ENCODE results near the gene SLC16A3.
"Not testable (repeated sequence)": the region's sequence is repeated elsewhere in the genome, so short reads cannot be mapped to it uniquely, and the experiment has no call there.

Gene SLC16A3

DNA sequence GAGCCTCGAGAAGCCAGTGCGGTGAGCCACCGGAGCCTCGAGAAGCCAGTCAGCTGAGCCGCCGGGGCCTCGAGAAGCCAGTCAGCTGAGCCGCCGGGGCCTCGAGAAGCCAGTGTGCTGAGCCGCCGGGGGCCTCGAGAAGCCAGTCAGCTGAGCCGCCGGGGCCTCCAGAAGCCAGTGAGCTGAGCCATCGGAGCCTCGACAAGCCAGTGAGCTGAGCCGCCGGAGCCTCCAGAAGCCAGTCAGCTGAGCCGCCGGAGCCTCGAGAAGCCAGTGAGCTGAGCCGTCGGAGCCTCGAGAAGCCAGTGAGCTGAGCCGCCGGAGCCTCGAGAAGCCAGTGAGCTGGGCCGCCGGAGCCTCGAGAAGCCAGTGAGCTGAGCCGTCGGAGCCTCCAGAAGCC is 25.9 kb downstream of the SLC16A3 start:
- not testable (repeated sequence) for H3K9me3 ChIP-seq (ENCODE audit: control insufficient read depth in 1 of 2, low read length in 2 of 2); H3K27ac ChIP-seq (ENCODE audit: low read length); H3K27me3 ChIP-seq (ENCODE audit: low read depth, low read length); H3K4me3 ChIP-seq (ENCODE audit: low read depth in 1 of 2, low read length in 2 of 2)
- peaks cover 66 to 68% of the 10 kb centered on the region in 2 donors for H3K36me3 ChIP-seq (ENCODE audit: control insufficient read depth in 1 of 2, insufficient read depth in 2 of 2, low read length in 2 of 2)
- peaks cover 0 to 14% of the 10 kb centered on the region in 2 donors for H3K4me1 ChIP-seq (ENCODE audit: control insufficient read depth in 1 of 2, insufficient read depth in 2 of 2, low read length in 2 of 2)

- no peak overlapping the region for H3K4me3 ChIP-seq (ENCODE audit: low read depth in 1 of 2, low read length in 2 of 2)
- peaks cover 0 to 10% of the 10 kb centered on the region in 2 donors for H3K4me1 ChIP-seq (ENCODE audit: control insufficient read depth in 1 of 2, insufficient read depth in 2 of 2, low read length in 2 of 2)
- no peak overlapping the region for H3K27ac ChIP-seq (ENCODE audit: low read length)
- H3K9me3 ChIP-seq (ENCODE audit: control insufficient read depth in 1 of 2, low read length in 2 of 2), result no peaks in the 10 kb centered on the region
- H3K36me3 ChIP-seq (ENCODE audit: control insufficient read depth in 1 of 2, insufficient read depth in 2 of 2, low read length in 2 of 2), result peaks cover 66 to 68% of the 10 kb centered on the region in 2 donors
- H3K27me3 ChIP-seq (ENCODE audit: low read depth, low read length), result no peaks in the 10 kb centered on the region
Measured at GRCh38 chr17:82255402-82255972, 26.6 kb downstream of the SLC16A3 start.

DNA sequence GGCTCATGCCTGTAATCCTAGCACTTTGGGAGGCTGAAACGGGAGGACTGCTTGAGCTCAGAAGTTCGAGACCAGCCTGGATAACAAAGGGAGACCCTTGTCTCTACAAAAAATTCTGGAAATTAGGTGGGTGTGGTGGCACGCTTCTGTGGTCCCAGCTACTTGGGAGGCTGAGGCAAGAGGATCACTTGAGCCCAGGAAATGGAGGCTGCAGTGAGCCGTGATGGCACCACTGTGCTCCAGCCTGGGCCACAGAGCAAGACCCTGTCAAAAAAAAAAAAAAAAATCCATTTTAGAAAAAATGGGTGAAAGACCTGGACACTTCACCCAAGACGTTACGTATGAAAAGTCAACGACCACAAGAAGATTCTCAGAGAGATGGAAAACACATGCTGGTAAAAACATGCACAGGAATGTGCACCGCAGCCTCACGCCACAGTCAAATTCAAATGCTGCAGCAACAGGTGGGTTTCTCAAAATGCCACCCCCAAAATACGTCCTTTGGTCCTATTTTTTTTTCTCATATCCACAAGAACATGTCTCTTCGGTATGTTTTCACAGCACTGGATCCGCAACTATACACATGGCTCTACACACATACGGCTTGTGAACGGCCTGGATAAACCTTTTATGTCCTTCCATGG is 27.5 kb downstream of the SLC16A3 start:
- Histone ChIP-seq H3K27ac (ENCODE audit: low read length) (no peak overlapping the region), H3K27me3 (ENCODE audit: low read depth, low read length) (no peaks in the 10 kb centered on the region), H3K4me1 (ENCODE audit: control insufficient read depth in 1 of 2, insufficient read depth in 2 of 2, low read length in 2 of 2) (peaks cover 0 to 4% of the 10 kb centered on the region in 2 donors), H3K36me3 (ENCODE audit: control insufficient read depth in 1 of 2, insufficient read depth in 2 of 2, low read length in 2 of 2) (peaks cover 66 to 68% of the 10 kb centered on the region in 2 donors), H3K4me3 (ENCODE audit: low read depth in 1 of 2, low read length in 2 of 2) (no peak overlapping the region), H3K9me3 (ENCODE audit: control insufficient read depth in 1 of 2, low read length in 2 of 2) (no peaks in the 10 kb centered on the region)

- H3K9me3 ChIP-seq (ENCODE audit: control insufficient read depth in 1 of 2, low read length in 2 of 2), result no peaks in the 10 kb centered on the region
- no peak overlapping the region for H3K27ac ChIP-seq (ENCODE audit: low read length)
- no peaks in the 10 kb centered on the region for H3K27me3 ChIP-seq (ENCODE audit: low read depth, low read length)
- no peak overlapping the region for H3K4me3 ChIP-seq (ENCODE audit: low read depth in 1 of 2, low read length in 2 of 2)
- H3K36me3 ChIP-seq (ENCODE audit: control insufficient read depth in 1 of 2, insufficient read depth in 2 of 2, low read length in 2 of 2), result peaks cover 67 to 68% of the 10 kb centered on the region in 2 donors
- peaks cover 0 to 14% of the 10 kb centered on the region in 2 donors for H3K4me1 ChIP-seq (ENCODE audit: control insufficient read depth in 1 of 2, insufficient read depth in 2 of 2, low read length in 2 of 2)
Measured at GRCh38 chr17:82257473-82257872, 28.6 kb downstream of the SLC16A3 start.

- Histone ChIP-seq H3K36me3 (ENCODE audit: control insufficient read depth in 1 of 2, insufficient read depth in 2 of 2, low read length in 2 of 2) (peaks cover 64 to 65% of the 10 kb centered on the region in 2 donors), H3K9me3 (ENCODE audit: control insufficient read depth in 1 of 2, low read length in 2 of 2) (no peaks in the 10 kb centered on the region), H3K4me3 (ENCODE audit: low read depth in 1 of 2, low read length in 2 of 2) (no peak overlapping the region), H3K4me1 (ENCODE audit: control insufficient read depth in 1 of 2, insufficient read depth in 2 of 2, low read length in 2 of 2) (peaks cover 0 to 16% of the 10 kb centered on the region in 2 donors), H3K27me3 (ENCODE audit: low read depth, low read length) (no peaks in the 10 kb centered on the region), H3K27ac (ENCODE audit: low read length) (no peak overlapping the region)
Measured at GRCh38 chr17:82258555-82258954, 29.7 kb downstream of the SLC16A3 start.

- H3K4me3 ChIP-seq (ENCODE audit: low read depth in 1 of 2, low read length in 2 of 2); H3K27ac ChIP-seq (ENCODE audit: low read length); H3K9me3 ChIP-seq (ENCODE audit: control insufficient read depth in 1 of 2, low read length in 2 of 2); H3K27me3 ChIP-seq (ENCODE audit: low read depth, low read length): not testable (repeated sequence)
- peaks cover 0 to 16% of the 10 kb centered on the region in 2 donors for H3K4me1 ChIP-seq (ENCODE audit: control insufficient read depth in 1 of 2, insufficient read depth in 2 of 2, low read length in 2 of 2)
- H3K36me3 ChIP-seq (ENCODE audit: control insufficient read depth in 1 of 2, insufficient read depth in 2 of 2, low read length in 2 of 2), result peaks cover 70 to 74% of the 10 kb centered on the region in 2 donors
Measured at GRCh38 chr17:82259972-82260961, 31.4 kb downstream of the SLC16A3 start.

DNA sequence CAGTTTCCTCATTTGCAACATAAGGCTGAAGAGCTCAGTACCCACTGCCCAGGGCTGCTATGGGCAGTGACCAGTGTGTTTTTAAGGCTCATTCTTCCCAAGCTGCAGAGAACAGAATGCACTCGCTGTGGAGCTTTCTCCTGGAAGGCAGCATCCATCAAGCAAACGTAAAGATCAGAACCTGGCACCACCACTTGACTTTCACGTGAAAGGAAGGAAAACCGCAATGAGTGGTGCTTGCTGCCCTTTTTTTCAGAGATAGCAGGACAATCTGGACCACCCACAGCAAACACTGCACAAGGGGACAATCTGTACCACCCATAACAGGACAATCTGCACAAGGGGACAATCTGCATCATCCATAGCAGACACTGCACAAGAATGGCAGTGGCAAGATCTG is 33.5 kb downstream of the SLC16A3 start:
- Histone ChIP-seq H3K27ac (ENCODE audit: low read length) (no peak overlapping the region), H3K9me3 (ENCODE audit: control insufficient read depth in 1 of 2, low read length in 2 of 2) (no peaks in the 10 kb centered on the region), H3K27me3 (ENCODE audit: low read depth, low read length) (no peaks in the 10 kb centered on the region), H3K4me3 (ENCODE audit: low read depth in 1 of 2, low read length in 2 of 2) (no peak overlapping the region), H3K36me3 (ENCODE audit: control insufficient read depth in 1 of 2, insufficient read depth in 2 of 2, low read length in 2 of 2) (peaks cover 68 to 75% of the 10 kb centered on the region in 2 donors), H3K4me1 (ENCODE audit: control insufficient read depth in 1 of 2, insufficient read depth in 2 of 2, low read length in 2 of 2) (peaks cover 8 to 29% of the 10 kb centered on the region in 2 donors)

GRCh38 chr17:82263641-82264040 is 34.8 kb downstream of the SLC16A3 start:
- Histone ChIP-seq H3K27me3 (ENCODE audit: low read depth, low read length) (no peaks in the 10 kb centered on the region), H3K9me3 (ENCODE audit: control insufficient read depth in 1 of 2, low read length in 2 of 2) (no peaks in the 10 kb centered on the region), H3K4me1 (ENCODE audit: control insufficient read depth in 1 of 2, insufficient read depth in 2 of 2, low read length in 2 of 2) (peaks cover 18 to 41% of the 10 kb centered on the region in 2 donors), H3K36me3 (ENCODE audit: control insufficient read depth in 1 of 2, insufficient read depth in 2 of 2, low read length in 2 of 2) (peaks cover 60 to 66% of the 10 kb centered on the region in 2 donors), H3K27ac (ENCODE audit: low read length) (no peak overlapping the region), H3K4me3 (ENCODE audit: low read depth in 1 of 2, low read length in 2 of 2) (no peak overlapping the region)

DNA sequence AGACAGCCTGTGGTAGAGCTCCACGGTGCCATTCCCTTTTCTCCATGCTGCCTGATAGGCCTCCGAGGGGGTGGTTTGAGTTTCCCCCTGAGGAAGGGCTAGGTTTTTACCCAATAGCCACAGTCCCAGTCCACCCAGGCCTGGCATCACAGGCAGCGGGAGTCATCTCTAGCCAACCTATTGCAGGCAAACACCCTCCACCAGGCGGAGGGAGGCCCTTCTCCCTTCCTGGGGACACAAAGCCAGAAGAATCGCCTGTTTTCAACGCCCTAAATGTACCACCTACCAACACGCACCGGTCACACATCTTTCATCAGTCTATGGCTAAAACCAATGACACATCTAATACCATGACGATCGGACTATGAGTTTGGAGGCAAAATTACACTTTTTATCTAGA is 37.3 kb downstream of the SLC16A3 start:
- peaks cover 22 to 65% of the 10 kb centered on the region in 2 donors for H3K4me1 ChIP-seq (ENCODE audit: control insufficient read depth in 1 of 2, insufficient read depth in 2 of 2, low read length in 2 of 2)
- no peaks in the 10 kb centered on the region for H3K27me3 ChIP-seq (ENCODE audit: low read depth, low read length)
- H3K27ac ChIP-seq (ENCODE audit: low read length), result peak overlapping the region; percentile 45
- H3K36me3 ChIP-seq (ENCODE audit: control insufficient read depth in 1 of 2, insufficient read depth in 2 of 2, low read length in 2 of 2), result peaks cover 36 to 47% of the 10 kb centered on the region in 2 donors
- no peaks in the 10 kb centered on the region for H3K9me3 ChIP-seq (ENCODE audit: control insufficient read depth in 1 of 2, low read length in 2 of 2)
- no peak overlapping the region for H3K4me3 ChIP-seq (ENCODE audit: low read depth in 1 of 2, low read length in 2 of 2)

DNA sequence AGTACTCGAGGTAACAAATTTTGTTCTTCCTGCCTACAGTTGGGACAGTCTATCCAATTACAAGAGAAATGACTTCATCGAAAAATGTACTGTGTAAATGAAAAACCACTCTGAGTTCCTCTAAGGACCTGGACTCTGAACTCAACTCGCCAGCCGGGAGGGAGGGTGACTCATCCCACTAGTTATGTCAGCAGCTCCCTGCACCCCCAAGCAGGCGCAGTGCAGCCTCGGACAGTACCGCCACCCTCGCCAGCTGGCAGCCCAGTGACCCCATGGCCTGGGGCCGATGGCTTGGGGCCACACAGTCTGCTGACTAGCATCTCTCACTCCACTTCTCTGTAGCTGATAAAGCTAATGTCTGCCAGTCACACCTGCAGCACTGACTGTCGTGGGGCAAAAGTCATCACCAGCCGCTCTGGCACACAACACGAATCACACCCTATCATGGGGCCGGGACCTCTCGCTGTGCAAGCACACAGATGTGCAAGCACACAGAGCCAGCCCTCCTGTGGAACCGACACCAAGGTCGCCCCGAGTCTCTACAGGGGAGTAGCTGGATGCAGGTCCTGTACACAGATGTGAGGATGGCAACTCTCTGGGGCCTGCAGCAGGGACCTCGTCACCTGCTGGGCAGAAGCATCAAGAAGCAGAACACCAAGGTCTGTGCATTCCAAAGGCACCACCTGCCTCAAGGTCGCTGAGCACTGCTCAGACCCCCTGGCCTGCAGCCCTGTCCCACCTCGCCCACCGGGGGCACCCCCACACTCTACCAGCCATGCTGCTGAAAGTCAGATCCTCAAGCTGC is 38.9 kb downstream of the SLC16A3 start:
- H3K36me3 ChIP-seq (ENCODE audit: control insufficient read depth in 1 of 2, insufficient read depth in 2 of 2, low read length in 2 of 2), result peaks cover 27 to 38% of the 10 kb centered on the region in 2 donors

More for the DNA sequence above, 38.9 kb downstream of the SLC16A3 start:
- Histone ChIP-seq H3K27me3 (ENCODE audit: low read depth, low read length) (no peaks in the 10 kb centered on the region), H3K9me3 (ENCODE audit: control insufficient read depth in 1 of 2, low read length in 2 of 2) (no peaks in the 10 kb centered on the region), H3K27ac (ENCODE audit: low read length) (peak overlapping the region; percentile 91), H3K4me1 (ENCODE audit: control insufficient read depth in 1 of 2, insufficient read depth in 2 of 2, low read length in 2 of 2) (peaks cover 29 to 65% of the 10 kb centered on the region in 2 donors), H3K4me3 (ENCODE audit: low read depth in 1 of 2, low read length in 2 of 2) (peak overlapping the region; percentile 36 to 37)
